Muscle of leg (tissue), 16 donors: ENCODE measurements around the gene SLC22A24. TPM values are rescaled to one million over a fixed set of nuclear protein-coding genes. Genes with fewer than 3 reads are reported as not detected.

ENCODE experiments used
- DNase-seq: peaks from one replicate; pipeline ENCODE4 v3.0.0; 2013
- H3K27ac ChIP-seq: one replicate; pipeline ENCODE4 v1.5.1; 2013; ENCODE audit warnings: mild to moderate bottlenecking, low read length, control low read depth
- H3K27me3 ChIP-seq: one replicate; pipeline ENCODE4 v1.6.1; 2013; ENCODE audit warnings: low read length; ENCODE audit not compliant: control insufficient read depth, insufficient read depth
- H3K36me3 ChIP-seq: one replicate; pipeline ENCODE4 v1.6.1; 2013; ENCODE audit warnings: low read length; ENCODE audit not compliant: control insufficient read depth, insufficient read depth
- H3K4me1 ChIP-seq: one replicate; pipeline ENCODE4 v1.6.1; 2013; ENCODE audit warnings: low read length; ENCODE audit not compliant: control insufficient read depth, insufficient read depth
- H3K4me3 ChIP-seq: one replicate; pipeline ENCODE4 v1.5.1; 2013; ENCODE audit warnings: low read length, control low read depth
- H3K9me3 ChIP-seq: replicated peaks from 2 replicates; pipeline ENCODE4 v1.6.1; 2013; ENCODE audit warnings: low read depth, low read length; ENCODE audit not compliant: control insufficient read depth
- WGBS: methylation state at CpG from one replicate; pipeline ENCODE4 v1.1.5; 2013; ENCODE audit warnings: missing lambda C conversion rate; ENCODE audit not compliant: insufficient coverage; 5-methylcytosine and 5-hydroxymethylcytosine counted together
- long read RNA-seq, 11 donors: transcript quantifications; one replicate each; lab custom pipeline, GENCODE V29; 2026
- polyA plus RNA-seq, 8 donors: library from polyadenylated mRNA; unstranded; fragments of 120-200 nt; gene quantifications; one replicate each; pipeline versions ENCODE4 v1.2.1 to v1.2.3, GENCODE V29; 2013; ENCODE audit warnings: inconsistent platforms in 1 of 8, low replicate concordance in 1 of 8; ENCODE audit not compliant: insufficient read length in 8 of 8, insufficient read depth in 1 of 8
- total RNA-seq: library from RNA; stranded (reverse); fragments of 120-200 nt; gene quantifications from one replicate; pipeline ENCODE4 v1.2.4, GENCODE V29; 2013

The SLC22A24 gene
- total RNA-seq, result not detected
- not detected for polyA plus RNA-seq
- long read RNA-seq, donor 1, result 0 reads
- long read RNA-seq, donor 2, result 0 reads
- long read RNA-seq, donor 3, result 0 reads
- long read RNA-seq, donor 4, result 0 reads
- long read RNA-seq, donor 5, result 0 reads
- long read RNA-seq, donor 6, result 0 reads
- long read RNA-seq, donor 7, result 0 reads
- long read RNA-seq, donor 8, result 0 reads
- long read RNA-seq, donor 9, result 0 reads
- long read RNA-seq, donor 10, result 0 reads
- long read RNA-seq, donor 11, result 0 reads

GRCh38 chr11:63144121-63144520 lies at the start of gene SLC22A24:
Gene SLC22A24, minus strand, starts transcription at chr11:63144221. Its CDS starts 442 bp downstream, at chr11:63143779.
- Histone ChIP-seq H3K4me3 (no peak within 1 kb of the TSS), H3K9me3 (no peaks in the 10 kb centered on the region), H3K27ac (no peak within 1 kb of the TSS), H3K4me1 (no peaks in the 10 kb centered on the region), H3K36me3 (no peaks in the 10 kb centered on the region), H3K27me3 (no peaks in the 10 kb centered on the region)
- DNase-seq, result no peak
- no CpG with 5 or more reads among the region's 1 CpG for WGBS

- no peaks in the 10 kb centered on the region for H3K9me3 ChIP-seq
- no peak overlapping the region for H3K27ac ChIP-seq
- no peak overlapping the region for H3K4me3 ChIP-seq
- no peaks in the 10 kb centered on the region for H3K27me3 ChIP-seq
- no peak for DNase-seq
- no CpG with 5 or more reads among the region's 1 CpG for WGBS
- H3K4me1 ChIP-seq, result no peaks in the 10 kb centered on the region
- H3K36me3 ChIP-seq, result no peaks in the 10 kb centered on the region
Measured at GRCh38 chr11:63180536-63180935, 36.5 kb upstream of the SLC22A24 start.

GRCh38 chr11:63179432-63180041 lies 35.5 kb upstream of the SLC22A24 start:
- DNase-seq, result no peak
- no CpG with 5 or more reads among the region's 1 CpG for WGBS
- Histone ChIP-seq H3K36me3 (no peaks in the 10 kb centered on the region), H3K27ac (no peak overlapping the region), H3K9me3 (no peaks in the 10 kb centered on the region), H3K4me1 (no peaks in the 10 kb centered on the region), H3K27me3 (no peaks in the 10 kb centered on the region), H3K4me3 (no peak overlapping the region)

- no CpG with 5 or more reads among the region's 1 CpG for WGBS
- no peak overlapping the region for H3K4me3 ChIP-seq
- no peaks in the 10 kb centered on the region for H3K36me3 ChIP-seq
- no peak overlapping the region for H3K27ac ChIP-seq
- no peak for DNase-seq
- H3K4me1 ChIP-seq, result no peaks in the 10 kb centered on the region
- H3K9me3 ChIP-seq, result no peaks in the 10 kb centered on the region
- no peaks in the 10 kb centered on the region for H3K27me3 ChIP-seq
Measured at GRCh38 chr11:63177872-63178271, 33.9 kb upstream of the SLC22A24 start.

- H3K27ac ChIP-seq, result no peak overlapping the region
- H3K27me3 ChIP-seq, result no peaks in the 10 kb centered on the region
- H3K36me3 ChIP-seq, result no peaks in the 10 kb centered on the region
- no peak for DNase-seq
- 80% methylated on average over 4 of the region's 4 CpGs for WGBS
- H3K4me3 ChIP-seq, result no peak overlapping the region
- H3K4me1 ChIP-seq, result no peaks in the 10 kb centered on the region
- no peaks in the 10 kb centered on the region for H3K9me3 ChIP-seq
Measured at GRCh38 chr11:63165706-63166310, 21.8 kb upstream of the SLC22A24 start.

- Histone ChIP-seq H3K4me1 (no peaks in the 10 kb centered on the region), H3K9me3 (no peaks in the 10 kb centered on the region), H3K27me3 (no peaks in the 10 kb centered on the region), H3K4me3 (no peak overlapping the region), H3K27ac (no peak overlapping the region), H3K36me3 (no peaks in the 10 kb centered on the region)
- DNase-seq, result no peak
- WGBS, result 86% methylated on average over 1 of the region's 1 CpG
Measured at GRCh38 chr11:63155794-63156193, 11.8 kb upstream of the SLC22A24 start.

- H3K36me3 ChIP-seq, result no peaks in the 10 kb centered on the region
- H3K4me3 ChIP-seq, result no peak overlapping the region
- no CpG with 5 or more reads among the region's 2 CpGs for WGBS
- H3K4me1 ChIP-seq, result no peaks in the 10 kb centered on the region
- H3K27me3 ChIP-seq, result no peaks in the 10 kb centered on the region
- no peak overlapping the region for H3K27ac ChIP-seq
- no peaks in the 10 kb centered on the region for H3K9me3 ChIP-seq
- DNase-seq, result no peak
Measured at GRCh38 chr11:63146581-63146980, 2.6 kb upstream of the SLC22A24 start.

GRCh38 chr11:63142459-63142858 lies 1.6 kb downstream of the SLC22A24 start:
- DNase-seq, result no peak
- Histone ChIP-seq H3K36me3 (no peaks in the 10 kb centered on the region), H3K27ac (no peak overlapping the region), H3K9me3 (no peaks in the 10 kb centered on the region), H3K27me3 (no peaks in the 10 kb centered on the region), H3K4me1 (no peaks in the 10 kb centered on the region), H3K4me3 (no peak overlapping the region)
- WGBS, result 33% methylated on average over 2 of the region's 3 CpGs

GRCh38 chr11:63132985-63133775 lies 10.8 kb downstream of the SLC22A24 start:
- WGBS, result 72% methylated on average over 7 of the region's 7 CpGs
- Histone ChIP-seq H3K27ac (no peak overlapping the region), H3K36me3 (no peaks in the 10 kb centered on the region), H3K4me1 (no peaks in the 10 kb centered on the region), H3K4me3 (no peak overlapping the region), H3K9me3 (peaks cover 3% of the 10 kb centered on the region), H3K27me3 (no peaks in the 10 kb centered on the region)
- no peak for DNase-seq

- Histone ChIP-seq H3K27ac (no peak overlapping the region), H3K27me3 (no peaks in the 10 kb centered on the region), H3K4me1 (no peaks in the 10 kb centered on the region), H3K9me3 (peaks cover 6% of the 10 kb centered on the region), H3K4me3 (no peak overlapping the region), H3K36me3 (no peaks in the 10 kb centered on the region)
- DNase-seq, result no peak
- WGBS, result no CpG with 5 or more reads among the region's 3 CpGs
Measured at GRCh38 chr11:63099555-63099954, 44.5 kb downstream of the SLC22A24 start.
